PC-9 (cell line): ENCODE results near the gene OPTC. TPM values are rescaled to one million over a fixed set of nuclear protein-coding genes. Genes with fewer than 3 reads are reported as not detected.

ENCODE experiments used
- BruUV-seq: library from RNA; stranded (reverse); fragments of 400-500 nt; replicated peaks from 2 replicates; lab custom pipeline; 2021; lab: Mats Ljungman, UMichigan
- CTCF ChIA-PET: fragments of 300-600 bp; sonication (Branson Sonifier 250); formaldehyde crosslinking; loops from one replicate; lab custom pipeline; 2022; ENCODE audit warnings: antibody characterized with exemption; lab: Charles Lee
- POLR2A ChIA-PET: fragments of 300-600 bp; sonication (Branson Sonifier 250); formaldehyde crosslinking; loops from one replicate; lab custom pipeline; 2022; ENCODE audit warnings: antibody characterized with exemption; ENCODE audit not compliant: unreplicated experiment; lab: Charles Lee
- DNase-seq, 2 experiments: peaks; one replicate each; pipeline versions ENCODE4 v3.0.0 to v3.0.0-alpha.2; 2015 to 2022; ENCODE audit warnings: mixed read lengths in 1 of 2
- H2AFZ ChIP-seq: fragments of 200-600 bp; sonication (generic); 2 replicates; pipeline ENCODE4 v1.8.1; 2017; ENCODE audit warnings: antibody characterized with exemption
- H3F3A ChIP-seq: fragments of 200-600 bp; sonication (generic); 2 replicates; pipeline ENCODE4 v1.8.1; 2017; ENCODE audit warnings: antibody characterized with exemption, mild to moderate bottlenecking, low read depth; ENCODE audit not compliant: insufficient read depth
- H3K27ac ChIP-seq: fragments of 200-600 bp; sonication (generic); 2 replicates; pipeline ENCODE4 v1.6.1; 2016; ENCODE audit warnings: mixed run types
- H3K27me3 ChIP-seq: fragments of 200-600 bp; sonication (generic); 2 replicates; pipeline ENCODE4 v1.6.1; 2016; ENCODE audit warnings: low read depth, mixed run types; ENCODE audit not compliant: insufficient read depth
- H3K36me3 ChIP-seq: fragments of 200-600 bp; sonication (generic); 2 replicates; pipeline ENCODE4 v1.6.1; 2016; ENCODE audit warnings: low read depth, mixed run types
- H3K4me1 ChIP-seq: fragments of 200-600 bp; sonication (generic); replicated peaks from 2 replicates; pipeline ENCODE4 v1.6.1; 2016; ENCODE audit warnings: mixed run types; ENCODE audit not compliant: insufficient read depth
- H3K4me2 ChIP-seq: fragments of 200-600 bp; sonication (generic); 2 replicates; pipeline ENCODE4 v1.6.1; 2017; ENCODE audit warnings: mixed run types
- H3K4me3 ChIP-seq: fragments of 200-600 bp; sonication (generic); 2 replicates; pipeline ENCODE4 v1.6.1; 2016; ENCODE audit warnings: mixed run types
- H3K79me2 ChIP-seq: fragments of 200-600 bp; sonication (generic); 2 replicates; pipeline ENCODE4 v1.6.1; 2017; ENCODE audit warnings: low read depth, mixed run types
- H3K9me2 ChIP-seq: fragments of 200-600 bp; sonication (generic); 2 replicates; pipeline ENCODE4 v1.8.1; 2017; ENCODE audit warnings: mild to moderate bottlenecking; ENCODE audit not compliant: insufficient read depth
- H3K9me3 ChIP-seq: fragments of 200-600 bp; sonication (generic); 2 replicates; pipeline ENCODE4 v1.8.1; 2016; ENCODE audit warnings: low read depth; ENCODE audit not compliant: insufficient read depth
- H4K20me1 ChIP-seq: fragments of 200-600 bp; sonication (generic); 2 replicates; pipeline ENCODE4 v1.8.1; 2017; ENCODE audit not compliant: insufficient read depth
- CTCF ChIP-seq: fragments of 200-600 bp; sonication (generic); conservative IDR thresholded peaks from 2 replicates; pipeline ENCODE4 v1.6.1; 2017; ENCODE audit warnings: mixed run types, antibody characterized with exemption, mild to moderate bottlenecking, moderate library complexity
- EZH2 ChIP-seq: fragments of 200-600 bp; sonication (generic); IDR thresholded peaks from 2 replicates; pipeline ENCODE4 v1.8.0; 2017; ENCODE audit warnings: antibody characterized with exemption, low read depth
- intact Hi-C: fragments of 100-400 bp; cut with micrococcal nuclease; formaldehyde crosslinking; loops from one replicate; pipeline ENCODE4 v1.10.0; 2022; ENCODE audit not compliant: unreplicated experiment
- total RNA-seq: library from RNA; stranded (reverse); gene quantifications from 2 replicates; pipeline ENCODE4 v1.2.3, GENCODE V29; 2021

Gene OPTC
- total RNA-seq, 1 experiment from 2014 or later, result not detected

- BruUV-seq, result no TSS peak
- POLR2A ChIA-PET, result interaction anchor here (0.6 kb wide), 3 partner anchors 83 to 415 kb away, joined by 3 to 4 read pairs (median 3); no protein-coding TSS in a partner anchor
Observed at GRCh38 chr1:203544978-203545816, 51.2 kb downstream of the OPTC start.

GRCh38 chr1:203546274-203546673, 52.3 kb downstream of the OPTC start:
- peak overlapping the region; percentile 37 for H3K4me2 ChIP-seq
- peaks cover 30% of the 10 kb centered on the region for H3F3A ChIP-seq
- no peaks in the 10 kb centered on the region for H3K27me3 ChIP-seq
- intact Hi-C loops, result no loop called here
- no peak overlapping the region for H3K4me3 ChIP-seq
- POLR2A ChIA-PET, result no interaction called here
- 0 out of 2 replicates have a peak overlapping the region, but pooled peaks have one; percentile 52 for H3K27ac ChIP-seq
- H3K79me2 ChIP-seq, result no peaks in the 10 kb centered on the region
- no peaks in the 10 kb centered on the region for H3K9me3 ChIP-seq
- no peaks in the 10 kb centered on the region for H3K36me3 ChIP-seq
- H3K4me1 ChIP-seq, result peaks cover 70% of the 10 kb centered on the region
- TF ChIP-seq CTCF (no peak), EZH2 (no peak)
- CTCF ChIA-PET, result no interaction called here
- DNase-seq, result no peak
- H2AFZ ChIP-seq, result peak overlapping the region; percentile 37; the same call in 1 of the 2 replicates
- H4K20me1 ChIP-seq, result no peaks in the 10 kb centered on the region
- no TSS peak for BruUV-seq
- H3K9me2 ChIP-seq, result no peaks in the 10 kb centered on the region

More at GRCh38 chr1:203544978-203545816, 51.2 kb downstream of the OPTC start:
- CTCF ChIA-PET, result interaction anchor here (0.6 to 0.7 kb wide), 3 partner anchors 24 to 148 kb away, joined by 3 read pairs; no protein-coding TSS in a partner anchor
- peak overlapping the region; percentile 37 for H3K4me2 ChIP-seq
- no peaks in the 10 kb centered on the region for H3K9me2 ChIP-seq
- peak; percentile 53 to 78 for DNase-seq
- no peaks in the 10 kb centered on the region for H3K9me3 ChIP-seq
- TF ChIP-seq CTCF (no peak), EZH2 (no peak)
- H4K20me1 ChIP-seq, result no peaks in the 10 kb centered on the region
- H3K4me3 ChIP-seq, result no peak overlapping the region
- H3K79me2 ChIP-seq, result no peaks in the 10 kb centered on the region
- intact Hi-C loops, result no loop called here
- H3K27ac ChIP-seq, result peak overlapping the region; percentile 52
- H3F3A ChIP-seq, result peaks cover 30% of the 10 kb centered on the region
- no peaks in the 10 kb centered on the region for H3K27me3 ChIP-seq
- no peak overlapping the region for H2AFZ ChIP-seq
- peaks cover 60% of the 10 kb centered on the region for H3K4me1 ChIP-seq
- H3K36me3 ChIP-seq, result no peaks in the 10 kb centered on the region

- DNase-seq, result no peak
- Histone ChIP-seq H3F3A (peaks cover 30% of the 10 kb centered on the region), H3K27ac (no peak overlapping the region), H3K9me2 (no peaks in the 10 kb centered on the region), H3K9me3 (no peaks in the 10 kb centered on the region), H3K27me3 (no peaks in the 10 kb centered on the region), H2AFZ (no peak overlapping the region), H3K4me3 (no peak overlapping the region), H3K4me2 (no peak overlapping the region), H3K4me1 (peaks cover 76% of the 10 kb centered on the region), H4K20me1 (no peaks in the 10 kb centered on the region), H3K79me2 (no peaks in the 10 kb centered on the region), H3K36me3 (no peaks in the 10 kb centered on the region)
- BruUV-seq, result no TSS peak
- CTCF ChIA-PET, result no interaction called here
- TF ChIP-seq EZH2, result no peak
- no peak for TF ChIP-seq CTCF
- POLR2A ChIA-PET, result no interaction called here
- intact Hi-C loops, result no loop called here
Observed at GRCh38 chr1:203547147-203547546, 53.2 kb downstream of the OPTC start.
